Esophagus muscularis mucosa (tissue), 4 donors: ENCODE measurements around the gene UPF1. TPM values are rescaled to one million over a fixed set of nuclear protein-coding genes. Genes with fewer than 3 reads are reported as not detected.

ENCODE experiments used
- DNase-seq: peaks from one replicate; pipeline ENCODE4 v3.0.0-alpha.2; 2017; ENCODE audit errors: extremely low spot score
- H3K27ac ChIP-seq, 4 donors: fragments of 200-600 bp; sonication (generic); replicated peaks in 1 of 4; 1 replicate in 3 of 4; 2 replicates in 1 of 4; pipeline ENCODE4 v1.5.1; 2016 to 2019; ENCODE audit warnings: mild to moderate bottlenecking in 1 of 4
- H3K27me3 ChIP-seq, 4 donors: fragments of 200-600 bp; sonication (generic); one replicate each; pipeline versions ENCODE4 v1.5.1 to v1.6.0; 2016 to 2019
- H3K36me3 ChIP-seq, 4 donors: fragments of 200-600 bp; sonication (generic); one replicate each; pipeline ENCODE4 v1.5.1; 2016 to 2019
- H3K4me1 ChIP-seq, 4 donors: fragments of 200-600 bp; sonication (generic); one replicate each; pipeline ENCODE4 v1.5.1; 2016 to 2019
- H3K4me3 ChIP-seq, 4 donors: fragments of 200-600 bp; sonication (generic); 1 replicate in 2 of 4; 2 replicates in 2 of 4; pipeline ENCODE4 v1.5.1; 2016 to 2019; ENCODE audit warnings: mild to moderate bottlenecking in 4 of 4, moderate library complexity in 1 of 4
- H3K9me3 ChIP-seq, 4 donors: fragments of 200-600 bp; sonication (generic); 1 replicate in 3 of 4; 2 replicates in 1 of 4; pipeline ENCODE4 v1.5.1; 2016 to 2019
- EP300 ChIP-seq: sonication (generic); formaldehyde crosslinking; IDR thresholded peaks from one replicate; pipeline ENCODE4 v1.6.1; 2017; ENCODE audit warnings: antibody characterized with exemption
- POLR2A ChIP-seq: fragments of 450-650 bp; IDR thresholded peaks from one replicate; pipeline ENCODE4 v1.6.1; 2017; ENCODE audit warnings: antibody characterized with exemption, moderate library complexity, mild to moderate bottlenecking, low read depth
- POLR2AphosphoS5 ChIP-seq, 2 donors: sonication (generic); formaldehyde crosslinking; IDR thresholded peaks; one replicate each; pipeline ENCODE4 v1.6.1; 2017; ENCODE audit warnings: antibody characterized with exemption in 2 of 2
- WGBS: methylation state at CpG from one replicate; pipeline ENCODE4 v1.1.5; 2018; 5-methylcytosine and 5-hydroxymethylcytosine counted together
- intact Hi-C: fragments of 100-400 bp; cut with DNase I; formaldehyde crosslinking; loops from one replicate; pipeline ENCODE4 v1.15.1; 2023
- total RNA-seq, 4 donors: library from RNA; depleted of rRNA; stranded (reverse); fragments of >200 nt; gene quantifications; one replicate each; pipeline versions ENCODE4 v1.1.0 to v1.2.1, GENCODE V29; 2016
- TF ChIP-seq, protein P1 (sequence below), 3 experiments: fragments of 200-600 bp in 2 of 3; fragments of 450-650 bp in 1 of 3; sonication (generic) in 2 of 3; IDR thresholded peaks; one replicate each; pipeline ENCODE4 v1.5.1; 2017 to 2019; ENCODE audit warnings: antibody characterized with exemption in 3 of 3, mild to moderate bottlenecking in 2 of 3, moderate library complexity in 1 of 3

UPF1 gene
- total RNA-seq, 4 donors from 2014 or later = 54.8 to 116 (median 77.4) TPM

- no peaks in the 10 kb centered on the region for H3K27me3 ChIP-seq
- intact Hi-C loops = loop anchor here (5.0 kb wide), 2 partner anchors 255 to 395 kb away; no protein-coding TSS in a partner anchor
- H3K27ac ChIP-seq = peak overlapping the region; percentile 75 to 81 (median 76)
- H3K4me3 ChIP-seq = peak overlapping the region in 1 of 4 donors; percentile 7
- 36% methylated on average over 8 of the region's 19 CpGs for WGBS
- H3K9me3 ChIP-seq = no peaks in the 10 kb centered on the region
- no peak for DNase-seq
- H3K4me1 ChIP-seq = peaks cover 69 to 95% (median 87%) of the 10 kb centered on the region in 4 donors
- TF ChIP-seq POLR2A = no peak
- no peak for TF ChIP-seq EP300
- TF ChIP-seq, protein P1, sequence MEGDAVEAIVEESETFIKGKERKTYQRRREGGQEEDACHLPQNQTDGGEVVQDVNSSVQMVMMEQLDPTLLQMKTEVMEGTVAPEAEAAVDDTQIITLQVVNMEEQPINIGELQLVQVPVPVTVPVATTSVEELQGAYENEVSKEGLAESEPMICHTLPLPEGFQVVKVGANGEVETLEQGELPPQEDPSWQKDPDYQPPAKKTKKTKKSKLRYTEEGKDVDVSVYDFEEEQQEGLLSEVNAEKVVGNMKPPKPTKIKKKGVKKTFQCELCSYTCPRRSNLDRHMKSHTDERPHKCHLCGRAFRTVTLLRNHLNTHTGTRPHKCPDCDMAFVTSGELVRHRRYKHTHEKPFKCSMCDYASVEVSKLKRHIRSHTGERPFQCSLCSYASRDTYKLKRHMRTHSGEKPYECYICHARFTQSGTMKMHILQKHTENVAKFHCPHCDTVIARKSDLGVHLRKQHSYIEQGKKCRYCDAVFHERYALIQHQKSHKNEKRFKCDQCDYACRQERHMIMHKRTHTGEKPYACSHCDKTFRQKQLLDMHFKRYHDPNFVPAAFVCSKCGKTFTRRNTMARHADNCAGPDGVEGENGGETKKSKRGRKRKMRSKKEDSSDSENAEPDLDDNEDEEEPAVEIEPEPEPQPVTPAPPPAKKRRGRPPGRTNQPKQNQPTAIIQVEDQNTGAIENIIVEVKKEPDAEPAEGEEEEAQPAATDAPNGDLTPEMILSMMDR (IDR thresholded peaks at IDR 0.05) = peak; percentile 84 to 94 (median 84)
- TF ChIP-seq POLR2AphosphoS5 (IDR thresholded peaks at IDR 0.05) = peak in 1 of 2 donors; percentile 60
- H3K36me3 ChIP-seq = peaks cover 11 to 31% (median 23%) of the 10 kb centered on the region in 4 donors
Measured at GRCh38 chr19:18846862-18847548, 15.2 kb downstream of the UPF1 start.

GRCh38 chr19:18847549-18848463 is 16.0 kb downstream of the UPF1 start:
- Histone ChIP-seq H3K4me1 (peaks cover 61 to 87% (median 79%) of the 10 kb centered on the region in 4 donors), H3K9me3 (no peaks in the 10 kb centered on the region), H3K27me3 (no peaks in the 10 kb centered on the region), H3K36me3 (peaks cover 19 to 39% (median 31%) of the 10 kb centered on the region in 4 donors), H3K4me3 (peak overlapping the region in 1 of 4 donors; percentile 2), H3K27ac (peak overlapping the region; percentile 75 to 81 (median 76))
- DNase-seq = no peak
- TF ChIP-seq, protein P1 (IDR thresholded peaks at IDR 0.05) = peak in 1 of 3 experiments; percentile 7
- TF ChIP-seq POLR2AphosphoS5 (IDR thresholded peaks at IDR 0.05) = no peak
- no peak for TF ChIP-seq EP300
- no peak for TF ChIP-seq POLR2A
- intact Hi-C loops = loop anchor here (5.0 kb wide), 2 partner anchors 256 to 396 kb away; no protein-coding TSS in a partner anchor
- 49% methylated on average over 14 of the region's 24 CpGs for WGBS

DNA sequence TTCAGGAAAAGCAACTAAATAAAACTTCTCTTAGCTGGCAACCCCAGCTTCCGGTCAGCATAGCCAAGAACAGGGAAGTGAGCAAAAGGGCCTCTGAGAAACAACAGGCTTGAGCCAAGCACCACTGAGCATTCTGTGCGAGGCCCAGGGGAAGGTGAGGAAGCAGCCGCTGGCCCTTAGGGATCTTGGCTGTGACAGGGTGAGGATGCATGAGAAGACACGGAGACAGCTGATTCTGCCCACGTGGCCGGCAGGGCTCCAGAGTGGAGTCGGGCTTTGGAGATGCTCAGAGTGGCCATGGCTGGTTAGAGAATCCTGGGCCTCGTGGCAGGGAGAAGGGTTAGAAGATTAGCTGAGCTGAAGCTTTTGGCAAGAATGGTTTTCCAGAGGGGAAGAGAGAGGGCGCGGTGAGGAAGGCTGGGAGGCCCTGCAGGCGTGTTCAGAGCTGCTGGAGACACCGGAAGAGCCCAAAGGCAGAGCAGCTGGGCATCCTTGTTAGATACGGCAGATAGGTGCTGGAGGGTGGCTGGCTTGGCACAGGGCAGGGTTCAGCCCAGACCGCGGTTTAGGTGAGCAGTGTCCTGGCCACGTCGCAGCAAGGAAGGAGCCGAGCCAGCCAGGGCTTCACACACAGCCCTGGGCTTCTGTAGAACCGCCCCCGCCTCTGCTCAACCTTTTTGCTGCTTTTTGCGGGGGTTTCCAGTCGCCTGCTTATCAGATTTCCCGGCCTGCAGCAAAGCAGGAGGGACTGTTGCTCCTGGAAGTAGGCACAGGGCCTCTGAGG is 17.3 kb downstream of the UPF1 start:
- Histone ChIP-seq H3K4me3 (peak overlapping the region in 2 of 4 donors; percentile 0 to 12), H3K27ac (peak overlapping the region; percentile 75 to 81 (median 76)), H3K4me1 (peaks cover 57 to 75% (median 69%) of the 10 kb centered on the region in 4 donors), H3K27me3 (no peaks in the 10 kb centered on the region), H3K9me3 (no peaks in the 10 kb centered on the region), H3K36me3 (peaks cover 32 to 51% (median 44%) of the 10 kb centered on the region in 4 donors)
- TF ChIP-seq POLR2A (no peak), POLR2AphosphoS5 (IDR thresholded peaks at IDR 0.05) (peak; percentile 34 to 57), EP300 (no peak)
- TF ChIP-seq, protein P1 (IDR thresholded peaks at IDR 0.05) = no peak
- intact Hi-C loops = loop anchor here (5.0 kb wide), 2 partner anchors 257 to 397 kb away; no protein-coding TSS in a partner anchor
- WGBS = 42% methylated on average over 16 of the region's 23 CpGs
- DNase-seq = peak; percentile 95

GRCh38 chr19:18849838-18850400 is 18.2 kb downstream of the UPF1 start:
- no peaks in the 10 kb centered on the region for H3K9me3 ChIP-seq
- no peaks in the 10 kb centered on the region for H3K27me3 ChIP-seq
- intact Hi-C loops = loop anchor here (5.0 kb wide), 2 partner anchors 258 to 398 kb away; no protein-coding TSS in a partner anchor
- H3K27ac ChIP-seq = peak overlapping the region; percentile 75 to 81 (median 76)
- no peak for TF ChIP-seq EP300
- TF ChIP-seq POLR2A = no peak
- TF ChIP-seq, protein P1 (IDR thresholded peaks at IDR 0.05) = no peak
- no peak for TF ChIP-seq POLR2AphosphoS5 (IDR thresholded peaks at IDR 0.05)
- no peak for DNase-seq
- H3K4me1 ChIP-seq = peaks cover 49 to 66% (median 62%) of the 10 kb centered on the region in 4 donors
- WGBS = 57% methylated on average over 15 of the region's 16 CpGs
- H3K4me3 ChIP-seq = no peak overlapping the region
- peaks cover 40 to 60% (median 52%) of the 10 kb centered on the region in 4 donors for H3K36me3 ChIP-seq
